ENCODE measurements around the gene S100A3.
"Not testable (repeated sequence)": the region's sequence is repeated elsewhere in the genome, so short reads cannot be mapped to it uniquely, and the experiment has no call there.

DNA sequence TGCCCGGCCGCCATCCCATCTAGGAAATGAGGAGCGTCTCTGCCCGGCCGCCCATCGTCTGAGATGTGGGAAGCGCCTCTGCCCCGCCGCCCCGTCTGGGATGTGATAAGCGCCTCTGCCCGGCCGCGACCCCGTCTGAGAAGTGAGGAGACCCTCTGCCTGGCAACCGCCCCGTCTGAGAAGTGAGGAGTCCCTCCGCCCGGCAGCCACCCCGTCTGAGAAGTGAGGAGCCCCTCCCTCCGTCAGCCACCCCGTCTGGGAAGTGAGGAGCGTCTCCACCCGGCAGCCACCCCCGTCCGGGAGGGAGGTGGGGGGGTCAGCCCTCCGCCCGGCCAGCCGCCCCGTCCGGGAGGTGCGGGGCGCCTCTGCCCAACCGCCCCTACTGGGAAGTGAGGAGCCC lies 33.8 kb upstream of the S100A3 start:
- TF ChIP-seq, protein P1, sequence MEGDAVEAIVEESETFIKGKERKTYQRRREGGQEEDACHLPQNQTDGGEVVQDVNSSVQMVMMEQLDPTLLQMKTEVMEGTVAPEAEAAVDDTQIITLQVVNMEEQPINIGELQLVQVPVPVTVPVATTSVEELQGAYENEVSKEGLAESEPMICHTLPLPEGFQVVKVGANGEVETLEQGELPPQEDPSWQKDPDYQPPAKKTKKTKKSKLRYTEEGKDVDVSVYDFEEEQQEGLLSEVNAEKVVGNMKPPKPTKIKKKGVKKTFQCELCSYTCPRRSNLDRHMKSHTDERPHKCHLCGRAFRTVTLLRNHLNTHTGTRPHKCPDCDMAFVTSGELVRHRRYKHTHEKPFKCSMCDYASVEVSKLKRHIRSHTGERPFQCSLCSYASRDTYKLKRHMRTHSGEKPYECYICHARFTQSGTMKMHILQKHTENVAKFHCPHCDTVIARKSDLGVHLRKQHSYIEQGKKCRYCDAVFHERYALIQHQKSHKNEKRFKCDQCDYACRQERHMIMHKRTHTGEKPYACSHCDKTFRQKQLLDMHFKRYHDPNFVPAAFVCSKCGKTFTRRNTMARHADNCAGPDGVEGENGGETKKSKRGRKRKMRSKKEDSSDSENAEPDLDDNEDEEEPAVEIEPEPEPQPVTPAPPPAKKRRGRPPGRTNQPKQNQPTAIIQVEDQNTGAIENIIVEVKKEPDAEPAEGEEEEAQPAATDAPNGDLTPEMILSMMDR (IDR thresholded peaks at IDR 0.05): not testable (repeated sequence)
- TF ChIP-seq POLR2A (IDR thresholded peaks at IDR 0.05): not testable (repeated sequence)

Measured in right lobe of liver (tissue), 4 donors.